ENCODE data around the gene GCNT1.
"Not testable (repeated sequence)": the region's sequence is repeated elsewhere in the genome, so short reads cannot be mapped to it uniquely, and the experiment has no call there.

GCNT1 gene

DNA sequence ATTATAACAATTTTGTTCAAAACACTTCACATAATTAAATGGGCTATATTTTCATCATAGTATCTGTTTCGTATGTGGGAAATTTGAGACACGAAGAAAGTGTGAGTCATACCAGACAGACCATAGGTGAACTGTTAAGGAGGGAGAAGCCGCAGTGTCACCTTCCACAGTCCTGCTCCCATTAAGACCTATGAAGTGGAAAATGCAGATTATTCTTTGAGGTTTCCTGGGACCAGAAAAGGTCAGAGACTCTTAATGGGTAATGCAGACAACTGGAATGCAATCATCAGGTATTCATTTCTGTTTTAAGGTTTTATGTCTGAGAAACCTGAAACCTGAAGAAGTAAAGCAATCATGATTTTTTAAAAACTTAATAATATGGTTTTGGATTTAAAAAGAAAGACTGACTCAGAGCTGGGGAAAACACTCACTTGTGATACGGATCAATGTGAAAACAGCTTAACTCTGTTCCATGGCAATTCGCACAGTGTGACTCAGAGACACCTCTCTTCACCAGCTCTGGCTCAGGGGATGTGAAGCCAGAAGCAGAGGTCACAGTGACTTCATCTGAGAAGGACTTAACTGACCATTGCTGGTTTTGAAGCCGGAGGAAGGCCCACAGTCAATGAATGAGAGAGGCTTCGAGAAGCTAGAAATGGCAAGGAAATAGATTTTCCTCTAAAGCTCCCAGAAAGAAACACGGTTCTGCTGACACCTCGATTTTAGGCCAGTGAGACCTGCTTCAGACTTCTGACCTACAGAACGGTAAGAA, 17.2 kb upstream of the GCNT1 start:
- in situ Hi-C loops (cut with MboI; ENCODE audit: low sequenced_read_pairs) = no loop called here

DNA sequence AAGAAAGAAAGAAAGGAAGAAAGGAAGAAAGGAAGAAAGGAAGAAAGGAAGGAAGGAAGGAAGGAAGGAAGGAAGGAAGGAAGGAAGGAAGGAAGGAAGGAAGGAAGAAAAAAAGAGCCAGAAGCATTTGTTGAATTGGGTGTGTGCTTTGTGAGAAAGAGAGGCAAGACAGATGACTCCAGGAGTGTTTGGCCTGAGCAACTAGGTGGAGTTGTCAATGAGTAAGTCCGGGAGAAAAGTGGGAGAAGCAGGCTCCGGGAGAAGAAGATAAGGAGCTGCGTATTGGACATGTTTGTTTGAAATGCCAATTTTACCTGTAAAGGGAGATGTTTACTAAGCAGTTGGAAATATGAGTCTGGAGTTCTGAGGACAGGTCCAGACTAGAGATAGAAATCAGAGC, 15.1 kb upstream of the GCNT1 start:
- in situ Hi-C loops (cut with MboI; ENCODE audit: low sequenced_read_pairs) = no loop called here

DNA sequence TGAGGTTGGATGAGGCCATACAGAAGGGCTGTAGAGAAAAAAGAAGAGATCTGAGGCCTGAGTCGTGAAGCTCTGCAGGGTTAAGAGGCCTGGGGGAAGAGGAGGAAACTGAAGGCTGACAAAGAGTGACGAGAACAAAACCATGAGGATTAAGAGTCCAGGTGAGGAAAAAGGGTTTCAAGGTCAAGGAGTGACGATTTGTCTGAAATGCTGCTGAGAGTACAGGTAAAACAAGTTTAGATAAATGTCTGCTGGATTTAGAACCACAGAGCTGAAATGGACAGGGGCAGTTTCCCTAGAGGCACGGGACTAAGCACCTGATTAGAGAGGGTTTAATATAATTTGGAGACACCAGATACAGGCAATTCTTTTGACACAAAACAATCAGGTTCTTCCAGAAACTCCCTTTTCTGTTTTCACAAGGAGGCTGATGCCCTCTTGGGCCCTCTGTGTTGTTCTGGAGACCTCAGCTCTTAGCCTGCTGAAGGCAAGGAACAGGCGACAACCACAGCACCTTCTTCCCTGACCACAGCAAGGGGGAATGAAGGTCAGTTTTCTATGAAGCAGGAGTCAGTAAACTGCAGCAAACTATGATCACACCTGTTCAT, 14.6 kb upstream of the GCNT1 start:
- in situ Hi-C loops (cut with MboI; ENCODE audit: low sequenced_read_pairs) = no loop called here

DNA sequence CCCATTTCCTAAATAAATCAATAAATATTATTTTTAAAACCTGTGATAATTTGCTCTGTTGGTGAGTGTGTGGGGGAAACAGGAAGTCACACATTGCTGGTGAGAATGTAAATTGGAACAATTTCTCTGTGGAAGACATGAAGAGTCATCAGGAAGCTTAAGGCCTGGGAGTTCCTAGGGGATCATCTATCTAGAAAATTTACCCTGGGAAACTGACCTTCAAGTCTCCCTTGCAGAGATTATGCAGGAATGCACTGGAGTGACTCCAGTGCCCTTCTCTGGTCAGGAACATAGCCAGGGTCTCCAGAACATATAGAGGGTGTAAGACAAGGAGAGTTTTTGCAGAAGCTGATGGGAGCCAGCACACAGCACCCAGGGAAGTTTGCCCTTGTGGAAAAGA, 13.0 kb upstream of the GCNT1 start:
- in situ Hi-C loops (cut with MboI; ENCODE audit: low sequenced_read_pairs) = no loop called here

DNA sequence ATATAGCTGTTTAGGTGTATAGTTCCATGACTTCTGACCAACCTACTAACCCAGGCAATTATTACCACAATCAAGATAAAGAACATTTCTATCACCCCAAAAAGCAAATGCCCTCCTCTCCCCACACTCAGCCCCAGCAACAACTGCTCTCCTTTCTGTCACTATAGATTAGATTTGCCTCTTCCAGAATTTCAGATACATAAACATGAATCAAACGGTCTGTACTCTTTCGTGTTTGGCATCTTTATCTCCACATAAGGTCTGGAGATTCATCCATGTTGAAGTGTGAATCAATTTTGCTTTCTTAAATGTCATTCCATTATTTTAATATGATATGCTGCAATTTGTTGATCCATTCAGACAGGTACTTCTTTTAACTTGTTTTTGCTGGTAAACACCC, 10.5 kb upstream of the GCNT1 start:
- in situ Hi-C loops (cut with MboI; ENCODE audit: low sequenced_read_pairs) = no loop called here

DNA sequence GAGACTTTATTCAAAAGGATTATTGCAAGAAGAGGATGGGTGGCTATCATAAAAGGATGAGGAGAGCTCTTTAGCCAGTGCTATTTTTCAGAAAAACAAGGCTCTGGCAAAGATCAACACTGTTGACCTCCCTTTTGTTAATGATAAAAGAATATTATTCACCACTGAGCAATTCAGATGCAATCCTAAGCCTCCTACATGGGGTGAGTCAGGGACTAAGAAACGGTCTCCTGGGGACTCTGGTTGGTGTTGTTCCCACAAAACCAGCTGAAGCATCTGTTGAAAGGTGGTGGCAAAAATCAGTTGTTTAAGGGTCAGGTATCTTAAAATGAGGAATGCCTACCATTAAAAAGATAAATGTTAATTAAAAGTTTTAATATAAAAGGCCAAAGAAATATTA, 7.7 kb upstream of the GCNT1 start:
- in situ Hi-C loops (cut with MboI; ENCODE audit: low sequenced_read_pairs) = loop anchor here (10.0 kb wide), 1 partner anchor 214 kb away; no protein-coding TSS in a partner anchor

DNA sequence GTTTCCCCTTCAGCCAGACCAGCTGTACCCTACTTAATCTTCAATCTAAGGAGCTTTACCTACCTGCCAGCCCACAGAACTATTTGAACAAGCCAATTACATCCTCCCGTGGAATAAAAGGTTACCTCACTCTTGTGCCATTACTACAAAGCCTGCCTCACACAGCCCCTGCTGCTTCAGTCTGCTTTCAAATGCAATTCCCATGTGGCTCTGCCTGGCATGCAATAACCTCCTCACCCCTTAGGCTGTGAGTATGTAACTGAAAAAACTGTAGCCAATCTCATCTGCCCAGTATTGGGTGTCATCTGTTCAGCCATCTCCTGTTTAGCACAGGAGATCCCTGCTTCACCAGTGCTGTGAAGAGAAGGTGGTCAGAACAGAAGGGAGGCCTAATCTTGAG, 6.1 kb upstream of the GCNT1 start:
- in situ Hi-C loops (cut with MboI; ENCODE audit: low sequenced_read_pairs) = loop anchor here (10.0 kb wide), 1 partner anchor 212 kb away; no protein-coding TSS in a partner anchor

DNA sequence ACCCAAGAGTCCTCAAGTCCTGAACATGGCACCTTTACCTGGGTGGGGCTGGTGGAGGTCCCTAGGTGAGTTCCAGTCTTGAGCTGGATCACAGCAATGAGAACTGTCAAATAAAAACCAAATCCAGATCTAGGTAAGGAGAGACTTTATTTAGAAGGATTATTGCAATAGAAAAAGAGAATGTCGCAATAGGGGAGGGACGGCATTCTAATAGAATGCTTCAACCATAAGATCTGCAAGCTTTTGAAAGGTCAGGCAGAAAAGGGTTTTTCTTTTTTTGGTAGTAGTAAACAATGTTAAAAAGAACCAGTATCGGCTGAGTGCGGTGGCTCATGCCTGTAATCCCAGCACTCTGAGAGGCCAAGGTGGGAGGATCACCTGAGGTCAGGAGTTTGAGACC, 5.2 kb upstream of the GCNT1 start:
- in situ Hi-C loops (cut with MboI; ENCODE audit: low sequenced_read_pairs) = loop anchor here (10.0 kb wide), 1 partner anchor 211 kb away; no protein-coding TSS in a partner anchor

DNA sequence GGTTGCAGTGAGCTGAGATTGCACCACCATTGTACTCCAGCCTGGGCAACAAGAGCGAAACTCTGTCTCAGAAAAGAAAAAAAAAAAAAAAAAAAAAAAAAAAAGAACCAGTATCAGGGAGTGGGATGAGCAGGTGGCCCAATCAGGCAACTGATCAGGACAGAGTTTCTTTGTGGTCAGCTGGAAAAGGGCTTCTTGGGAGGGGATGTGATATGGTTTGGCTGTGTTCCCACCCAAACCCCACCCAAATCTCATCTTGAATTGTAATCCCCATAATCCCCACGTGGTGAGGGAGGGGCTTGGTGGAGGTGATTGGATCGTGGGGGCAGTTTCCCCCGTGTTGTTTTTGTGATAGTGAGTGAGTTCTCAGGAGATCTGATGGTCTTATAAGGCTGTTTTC, 4.7 kb upstream of the GCNT1 start:
- in situ Hi-C loops (cut with MboI; ENCODE audit: low sequenced_read_pairs) = loop anchor here (10.0 kb wide), 1 partner anchor 210 kb away; no protein-coding TSS in a partner anchor

DNA sequence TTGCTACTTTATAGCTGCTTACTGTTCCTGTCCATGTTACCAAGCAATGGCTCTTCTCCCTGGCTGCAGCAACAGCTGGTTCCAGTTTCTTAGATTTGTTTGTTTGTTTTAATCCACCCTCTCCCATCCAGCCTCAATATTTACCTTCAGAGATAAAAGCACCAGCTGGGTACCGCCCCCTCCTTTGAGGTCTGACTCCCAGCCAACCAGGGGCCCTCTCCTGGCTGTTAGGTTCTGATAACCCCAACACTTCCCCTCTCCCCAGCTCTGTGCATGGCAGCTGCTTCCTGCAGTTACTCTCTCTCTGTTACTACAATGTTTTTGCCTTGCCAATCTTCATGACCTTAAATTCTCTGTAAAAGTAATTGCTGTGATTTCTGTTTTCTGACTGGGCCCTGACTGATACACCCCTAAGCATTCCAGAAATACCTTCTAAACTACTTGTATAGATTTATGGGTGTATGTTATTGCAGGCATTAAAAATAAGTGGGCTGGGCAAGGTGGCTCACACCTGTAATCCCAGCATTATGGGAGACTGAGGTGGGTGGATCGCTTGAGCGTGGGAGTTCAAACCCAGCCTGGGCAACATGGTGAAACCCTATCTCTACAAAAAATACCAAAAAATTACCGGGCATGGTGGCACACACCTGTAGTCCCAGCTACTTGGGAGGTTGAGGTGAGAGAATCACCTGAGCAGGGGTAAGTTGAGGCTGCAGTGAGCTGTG, 2.6 kb upstream of the GCNT1 start:
- in situ Hi-C loops (cut with MboI; ENCODE audit: low sequenced_read_pairs) = loop anchor here (10.0 kb wide), 1 partner anchor 208 kb away; no protein-coding TSS in a partner anchor

DNA sequence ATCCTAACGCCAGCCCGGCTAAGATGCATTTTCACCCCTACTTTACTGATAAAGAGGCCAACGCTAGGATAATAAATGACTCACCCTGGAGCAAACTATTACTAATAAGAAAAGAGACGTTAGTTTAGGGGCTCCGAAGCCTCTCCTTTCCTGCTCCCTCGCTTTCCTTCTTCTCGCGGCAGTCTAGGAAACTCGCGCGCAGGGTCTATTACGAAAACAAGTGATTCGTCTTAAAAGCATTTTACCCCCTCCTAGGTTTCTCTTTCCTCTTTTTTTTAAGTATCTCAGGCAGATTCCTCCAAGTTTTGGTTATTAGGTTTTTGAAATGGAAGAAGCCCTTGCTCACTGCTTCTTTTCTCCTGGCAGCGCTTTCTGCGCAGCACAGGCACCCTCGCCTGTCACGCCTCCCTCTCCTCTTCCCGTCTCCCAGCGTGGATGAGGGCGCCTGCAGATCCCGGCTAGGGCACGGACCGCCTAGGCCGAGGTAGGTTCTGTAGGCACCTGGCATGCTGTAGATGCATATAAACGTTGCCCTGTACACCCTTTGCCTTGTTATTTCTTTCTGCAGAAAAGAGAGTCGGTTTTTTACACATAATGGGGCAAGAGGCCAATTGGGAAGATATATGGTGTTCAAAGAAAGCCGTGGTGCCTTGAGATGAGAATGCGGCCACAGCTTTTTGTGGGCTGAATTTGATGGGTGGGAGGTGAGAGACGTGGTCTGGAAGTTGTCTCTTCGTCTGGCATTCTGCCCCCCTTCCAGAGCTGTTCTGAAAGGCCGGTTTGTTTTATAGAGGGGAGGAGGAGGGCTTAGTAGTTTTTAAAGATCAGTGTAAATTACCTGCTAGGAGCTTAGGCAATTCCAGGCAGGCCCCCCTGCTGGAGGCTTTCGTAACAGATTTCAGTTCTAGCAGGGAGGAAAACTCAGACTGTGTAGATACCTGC, 983 bp downstream of the GCNT1 start:
- in situ Hi-C loops (cut with MboI; ENCODE audit: low sequenced_read_pairs) = loop anchor here (10.0 kb wide), 1 partner anchor 205 kb away; no protein-coding TSS in a partner anchor

DNA sequence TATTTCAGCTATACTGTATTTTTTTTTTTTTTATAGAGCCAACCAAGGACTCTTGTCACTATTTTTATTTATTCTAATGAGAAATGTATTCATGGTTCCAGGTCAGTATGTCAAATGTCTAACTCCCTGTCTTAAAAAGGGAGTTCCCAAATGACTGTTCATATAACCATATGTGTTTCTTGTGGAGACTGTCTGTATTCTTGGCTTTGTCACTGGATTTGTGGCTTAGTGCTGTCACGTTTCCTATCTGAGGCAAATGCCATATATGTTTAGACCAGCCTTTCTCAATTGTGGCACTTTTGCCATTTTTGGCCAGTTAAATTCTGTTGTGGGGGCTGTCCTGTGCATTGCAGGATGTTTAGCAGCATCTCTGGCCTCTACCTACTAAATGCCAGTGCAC, 3.1 kb downstream of the GCNT1 start:
- in situ Hi-C loops (cut with MboI; ENCODE audit: low sequenced_read_pairs) = no loop called here

DNA sequence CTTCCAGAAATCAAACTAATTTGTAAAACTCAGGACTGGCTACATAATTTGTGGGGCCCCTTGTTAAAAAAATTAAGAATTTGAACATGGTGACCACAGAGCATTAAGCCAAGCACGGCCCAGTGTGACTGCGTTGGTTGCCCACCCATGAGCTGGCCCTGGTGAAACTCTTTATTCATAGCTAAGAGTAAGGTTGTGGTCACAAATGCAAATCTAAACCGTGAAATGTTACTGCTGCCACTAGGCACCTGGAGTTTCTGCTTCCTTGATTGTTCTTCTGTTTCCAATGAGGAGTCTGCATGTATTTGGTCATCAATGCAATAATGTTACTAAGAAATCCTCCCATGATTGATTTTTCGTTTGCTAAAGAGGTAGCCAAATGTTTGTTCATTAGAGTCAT, 4.2 kb downstream of the GCNT1 start:
- in situ Hi-C loops (cut with MboI; ENCODE audit: low sequenced_read_pairs) = no loop called here

DNA sequence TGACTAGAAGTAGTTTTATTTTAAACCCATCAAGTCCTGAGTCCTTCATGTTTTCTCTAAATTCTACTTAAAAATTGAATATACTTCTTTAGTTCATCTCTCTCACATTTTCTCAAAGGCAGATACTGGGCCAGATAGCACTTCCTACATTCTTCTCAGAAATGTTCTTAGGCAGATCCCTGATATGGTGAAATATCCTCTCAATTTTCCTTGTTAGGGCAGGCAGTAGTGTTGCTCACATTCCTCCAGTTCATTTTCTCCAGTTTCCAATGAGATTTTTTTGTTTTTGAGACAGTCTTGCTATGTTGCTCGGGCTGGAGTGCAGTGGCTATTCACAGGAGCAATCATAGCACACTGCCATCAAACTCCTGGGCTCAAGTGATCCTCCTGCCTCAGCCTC, 5.7 kb downstream of the GCNT1 start:
- in situ Hi-C loops (cut with MboI; ENCODE audit: low sequenced_read_pairs) = no loop called here

DNA sequence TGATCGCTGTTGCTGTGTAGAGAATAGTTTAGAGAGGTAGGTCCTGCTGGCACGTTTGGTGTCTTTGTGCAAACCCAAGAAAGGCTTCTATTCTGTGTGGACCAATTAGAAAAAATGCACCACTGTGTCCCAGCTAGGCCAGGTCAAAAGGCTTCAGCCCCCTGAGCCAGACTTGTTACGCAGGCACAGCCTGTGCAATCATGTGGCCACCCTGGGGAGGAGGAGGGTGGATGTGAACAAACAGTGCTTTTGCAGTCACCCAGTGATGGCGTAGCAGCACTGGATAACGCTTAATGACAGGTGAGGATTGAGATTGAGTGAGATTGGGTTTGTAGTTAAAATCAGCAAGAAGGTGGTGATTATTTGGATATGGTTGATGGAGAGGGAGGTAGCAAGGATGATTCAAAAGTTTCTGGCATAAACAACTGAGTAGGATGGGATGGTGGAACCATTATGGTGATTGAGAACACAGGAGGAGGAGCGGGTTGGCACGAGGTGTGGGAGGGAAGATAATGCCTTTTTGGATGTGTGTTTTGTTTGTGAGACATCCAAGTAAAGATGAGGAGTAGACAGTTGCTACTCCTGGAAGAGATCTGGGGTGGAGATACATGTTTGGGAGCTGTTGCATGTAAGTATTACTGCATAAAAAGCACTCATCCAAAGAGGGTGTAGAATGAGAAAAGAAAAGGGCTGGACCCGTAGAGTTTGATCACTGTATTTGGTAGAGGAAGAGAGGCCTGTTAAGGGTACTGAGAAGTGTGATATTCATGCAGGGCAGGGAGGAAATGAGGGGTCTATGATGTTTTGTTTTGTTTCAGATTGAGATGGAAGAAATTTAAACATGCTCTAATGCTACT, 6.7 kb downstream of the GCNT1 start:
- in situ Hi-C loops (cut with MboI; ENCODE audit: low sequenced_read_pairs) = no loop called here

DNA sequence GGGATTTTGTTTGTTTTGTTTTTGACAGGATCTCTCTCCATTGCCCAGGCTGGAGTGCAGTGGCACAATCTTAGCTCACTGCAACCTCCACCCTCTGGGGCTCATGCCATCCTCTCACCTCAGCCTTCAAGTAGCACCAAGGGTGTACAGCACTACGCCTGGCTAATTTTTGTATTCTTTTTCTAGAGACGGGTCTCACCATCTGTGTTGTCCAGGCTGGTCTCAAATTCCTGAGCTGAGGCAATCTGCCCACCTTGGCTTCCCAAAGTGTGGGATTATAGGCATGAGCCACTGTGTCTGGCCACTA, 7.3 kb downstream of the GCNT1 start:
- in situ Hi-C loops (cut with MboI; ENCODE audit: low sequenced_read_pairs) = no loop called here

DNA sequence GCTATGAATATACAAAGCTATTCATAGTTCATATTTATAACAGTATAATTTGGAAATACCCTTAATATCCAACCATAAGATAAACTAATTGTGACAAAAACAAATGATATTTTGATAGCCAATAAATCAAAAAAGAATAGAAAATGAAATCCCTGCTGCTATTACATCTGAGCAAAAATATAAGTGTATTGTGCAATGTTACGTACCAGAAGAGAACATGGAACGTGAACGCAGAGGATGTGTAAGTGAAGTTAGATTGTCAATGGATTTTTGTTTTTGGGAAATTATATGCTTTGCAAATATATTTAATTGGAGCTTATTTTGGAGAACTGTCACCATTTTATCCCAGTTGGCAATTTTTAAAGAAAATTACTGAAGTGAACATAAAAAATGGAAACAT, 15.4 kb downstream of the GCNT1 start:
- in situ Hi-C loops (cut with MboI; ENCODE audit: low sequenced_read_pairs) = no loop called here

DNA sequence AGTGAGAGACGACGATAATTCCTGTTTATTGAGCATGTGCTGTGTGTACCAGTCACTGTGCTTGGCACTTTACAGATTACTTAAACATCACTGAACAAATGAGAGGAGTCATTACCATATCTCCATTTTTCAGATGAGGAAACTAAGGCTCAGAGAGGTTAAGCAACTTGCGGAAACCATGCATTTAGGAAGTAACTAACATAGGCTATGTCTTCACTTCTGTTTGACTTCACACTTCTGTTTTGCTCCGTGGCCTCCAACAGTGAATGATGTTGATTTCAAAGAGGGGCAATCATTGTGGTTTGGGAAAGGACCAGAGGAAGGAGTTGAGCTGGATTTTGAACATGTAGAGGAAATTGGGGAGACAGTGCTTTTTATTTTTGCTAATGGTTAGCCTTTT, 16.7 kb downstream of the GCNT1 start:
- in situ Hi-C loops (cut with MboI; ENCODE audit: low sequenced_read_pairs) = no loop called here

DNA sequence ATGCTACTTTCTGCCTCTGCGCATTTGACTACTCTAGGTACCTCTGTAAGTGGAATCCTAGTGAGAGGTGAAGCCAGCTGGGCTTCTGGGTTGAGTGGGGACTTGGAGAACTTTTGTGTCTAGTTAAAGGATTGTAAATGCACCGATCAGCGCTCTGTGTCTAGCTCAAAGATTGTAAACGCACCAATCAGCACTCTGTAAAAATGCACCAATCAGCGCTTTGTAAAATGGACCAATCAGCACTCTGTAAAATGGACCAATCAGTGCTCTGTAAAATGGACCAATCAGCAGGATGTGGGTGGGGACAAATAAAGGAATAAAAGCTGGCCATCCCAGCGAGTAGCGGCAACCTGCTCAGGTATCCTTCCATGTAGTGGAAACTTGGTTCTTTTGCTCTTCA, 18.8 kb downstream of the GCNT1 start:
- in situ Hi-C loops (cut with MboI; ENCODE audit: low sequenced_read_pairs) = not testable (repeated sequence)

DNA sequence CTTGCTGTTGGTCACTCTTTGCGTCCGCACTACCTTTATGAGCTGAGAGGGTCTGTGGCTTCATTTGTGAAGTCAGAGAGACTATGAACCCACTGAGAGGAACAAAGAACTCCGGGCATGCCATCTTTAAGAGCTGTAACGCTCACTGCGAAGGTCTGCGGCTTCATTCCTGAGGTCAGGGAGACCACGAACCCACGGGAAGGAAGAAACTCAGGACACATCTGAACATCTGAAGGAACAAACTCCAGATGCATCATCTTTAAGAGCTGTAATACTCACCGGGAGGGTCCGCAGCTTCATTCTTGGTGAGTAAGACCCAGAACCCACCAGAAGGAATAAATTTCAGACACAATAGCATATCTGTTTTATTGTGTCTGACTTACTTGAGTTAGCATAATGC, 19.2 kb downstream of the GCNT1 start:
- in situ Hi-C loops (cut with MboI; ENCODE audit: low sequenced_read_pairs) = no loop called here
